Astrocyte (in vitro differentiated cells and primary cell): Measurements from ENCODE around the gene EVC2.

Experiments
- CTCF ChIP-seq: IDR thresholded peaks from 2 replicates; pipeline ENCODE4 v1.5.1; 2011; ENCODE audit warnings: low read depth, mild to moderate bottlenecking, inconsistent platforms, low read length, moderate library complexity; ENCODE audit not compliant: insufficient read depth
- EZH2 ChIP-seq: IDR thresholded peaks from 2 replicates; pipeline ENCODE4 v1.6.1; 2012; ENCODE audit warnings: mild to moderate bottlenecking, low read length, inconsistent platforms; ENCODE audit not compliant: insufficient read depth

GRCh38 chr4:5712517-5712916 lies 4.2 kb upstream of the EVC2 start:
- TF ChIP-seq CTCF (no peak), EZH2 (no peak)
